ENCODE measurements around the gene GRAMD1C. TPM values are rescaled to one million over a fixed set of nuclear protein-coding genes. Genes with fewer than 3 reads are reported as not detected.

Gene GRAMD1C
- total RNA-seq, 2 experiments from 2014 or later, result 0.70 to 1.1 TPM

GRCh38 chr3:113954091-113954685 is 115.6 kb downstream of the GRAMD1C start:
- no peak overlapping the region for H3K27ac Mint-ChIP-seq
- CTCF ChIA-PET, result no interaction called here

GRCh38 chr3:113963879-113964278 is 125.3 kb downstream of the GRAMD1C start:
- ATAC-seq (no peak), DNase-seq (no peak)
- POLR2A ChIA-PET, result no interaction called here
- Mint-ChIP-seq H3K4me3 (no peak overlapping the region), H3K27me3 (ENCODE audit: low read depth) (peaks cover 2% of the 10 kb centered on the region), H3K36me3 (ENCODE audit: low read depth) (no peaks in the 10 kb centered on the region), H3K9me3 (ENCODE audit: insufficient read depth) (no peaks in the 10 kb centered on the region), H3K27ac (no peak overlapping the region), H3K4me1 (ENCODE audit: low read depth) (peaks cover 13% of the 10 kb centered on the region)
- CTCF ChIA-PET, result no interaction called here

More at GRCh38 chr3:113954091-113954685, 115.6 kb downstream of the GRAMD1C start:
- H3K4me3 Mint-ChIP-seq, result no peak overlapping the region
- no peak for ATAC-seq
- POLR2A ChIA-PET, result no interaction called here
- H3K4me1 Mint-ChIP-seq (ENCODE audit: low read depth), result peaks cover 17% of the 10 kb centered on the region
- no peaks in the 10 kb centered on the region for H3K36me3 Mint-ChIP-seq (ENCODE audit: low read depth)
- no peak for DNase-seq
- H3K9me3 Mint-ChIP-seq (ENCODE audit: insufficient read depth), result no peaks in the 10 kb centered on the region
- peaks cover 7% of the 10 kb centered on the region for H3K27me3 Mint-ChIP-seq (ENCODE audit: low read depth)

- Mint-ChIP-seq H3K9me3 (ENCODE audit: insufficient read depth) (no peaks in the 10 kb centered on the region), H3K4me1 (ENCODE audit: low read depth) (peaks cover 13% of the 10 kb centered on the region), H3K4me3 (no peak overlapping the region), H3K27ac (no peak overlapping the region), H3K27me3 (ENCODE audit: low read depth) (peaks cover 9% of the 10 kb centered on the region), H3K36me3 (ENCODE audit: low read depth) (no peaks in the 10 kb centered on the region)
- CTCF ChIA-PET, result interaction anchor here (0.8 kb wide), 1 partner anchor 45 kb away, joined by 3 read pairs; no protein-coding TSS in a partner anchor
- ATAC-seq (no peak), DNase-seq (no peak)
- POLR2A ChIA-PET, result no interaction called here
These were observed 127.6 kb downstream of the GRAMD1C start for GRCh38 chr3:113966172-113966571.

GRCh38 chr3:113968986-113969385 is 130.4 kb downstream of the GRAMD1C start:
- Mint-ChIP-seq H3K27me3 (ENCODE audit: low read depth) (peaks cover 9% of the 10 kb centered on the region), H3K4me3 (no peak overlapping the region), H3K27ac (no peak overlapping the region), H3K9me3 (ENCODE audit: insufficient read depth) (peaks cover 17% of the 10 kb centered on the region), H3K4me1 (ENCODE audit: low read depth) (peaks cover 8% of the 10 kb centered on the region), H3K36me3 (ENCODE audit: low read depth) (peaks cover 4% of the 10 kb centered on the region)
- ATAC-seq, result no peak
- ChIA-PET CTCF (no interaction called here), POLR2A (no interaction called here)
- no peak for DNase-seq

- no peak overlapping the region for H3K4me3 Mint-ChIP-seq
- H3K4me1 Mint-ChIP-seq (ENCODE audit: low read depth), result no peaks in the 10 kb centered on the region
- H3K36me3 Mint-ChIP-seq (ENCODE audit: low read depth), result peaks cover 7% of the 10 kb centered on the region
- CTCF ChIA-PET, result no interaction called here
- ATAC-seq, result no peak
- DNase-seq, result no peak
- POLR2A ChIA-PET, result no interaction called here
- H3K27ac Mint-ChIP-seq, result peak overlapping the region; percentile 3
- H3K9me3 Mint-ChIP-seq (ENCODE audit: insufficient read depth), result peaks cover 14% of the 10 kb centered on the region
- H3K27me3 Mint-ChIP-seq (ENCODE audit: low read depth), result no peaks in the 10 kb centered on the region
These were observed 139.2 kb downstream of the GRAMD1C start for GRCh38 chr3:113977822-113978221.

- Mint-ChIP-seq H3K36me3 (ENCODE audit: low read depth) (no peaks in the 10 kb centered on the region), H3K9me3 (ENCODE audit: insufficient read depth) (peaks cover under 1% of the 10 kb centered on the region), H3K27me3 (ENCODE audit: low read depth) (no peaks in the 10 kb centered on the region), H3K4me1 (ENCODE audit: low read depth) (no peaks in the 10 kb centered on the region), H3K27ac (no peak overlapping the region), H3K4me3 (no peak overlapping the region)
- DNase-seq (no peak), ATAC-seq (no peak)
- CTCF ChIA-PET, result no interaction called here
- POLR2A ChIA-PET, result no interaction called here
These were observed 141.3 kb downstream of the GRAMD1C start for GRCh38 chr3:113979916-113980315.

GRCh38 chr3:113981803-113982202 is 143.2 kb downstream of the GRAMD1C start:
- ATAC-seq, result no peak
- no peaks in the 10 kb centered on the region for H3K36me3 Mint-ChIP-seq (ENCODE audit: low read depth)
- H3K4me1 Mint-ChIP-seq (ENCODE audit: low read depth), result peaks cover 4% of the 10 kb centered on the region
- ChIA-PET CTCF (interaction anchor here (1.2 kb wide), 1 partner anchor 20 kb away, joined by 3 read pairs; no protein-coding TSS in a partner anchor), POLR2A (no interaction called here)
- no peak overlapping the region for H3K27ac Mint-ChIP-seq
- no peak overlapping the region for H3K4me3 Mint-ChIP-seq
- no peaks in the 10 kb centered on the region for H3K27me3 Mint-ChIP-seq (ENCODE audit: low read depth)
- DNase-seq, result no peak
- no peaks in the 10 kb centered on the region for H3K9me3 Mint-ChIP-seq (ENCODE audit: insufficient read depth)

- Mint-ChIP-seq H3K27me3 (ENCODE audit: low read depth) (no peaks in the 10 kb centered on the region), H3K27ac (no peak overlapping the region), H3K4me3 (no peak overlapping the region), H3K4me1 (ENCODE audit: low read depth) (peaks cover 4% of the 10 kb centered on the region), H3K36me3 (ENCODE audit: low read depth) (no peaks in the 10 kb centered on the region), H3K9me3 (ENCODE audit: insufficient read depth) (no peaks in the 10 kb centered on the region)
- ChIA-PET CTCF (no interaction called here), POLR2A (no interaction called here)
- ATAC-seq, result no peak
- DNase-seq, result no peak
These were observed 145.0 kb downstream of the GRAMD1C start for GRCh38 chr3:113983544-113983943.

GRCh38 chr3:113985541-113985940 is 147.0 kb downstream of the GRAMD1C start:
- Mint-ChIP-seq H3K9me3 (ENCODE audit: insufficient read depth) (no peaks in the 10 kb centered on the region), H3K36me3 (ENCODE audit: low read depth) (no peaks in the 10 kb centered on the region), H3K27me3 (ENCODE audit: low read depth) (no peaks in the 10 kb centered on the region), H3K4me1 (ENCODE audit: low read depth) (peaks cover 4% of the 10 kb centered on the region), H3K27ac (no peak overlapping the region), H3K4me3 (no peak overlapping the region)
- ATAC-seq, result peak; percentile 47
- POLR2A ChIA-PET, result no interaction called here
- DNase-seq, result no peak
- CTCF ChIA-PET, result no interaction called here

Other genes starting within 250 kb of the GRAMD1C start
- gene USF3, start 142.1 kb upstream of the GRAMD1C start, total RNA-seq, result 10 to 100 TPM; 16.3 to 18.0 TPM
- 100 to 1,000 TPM; 108 to 116 TPM for gene NAA50, start 92.5 kb upstream of the GRAMD1C start, total RNA-seq
- 10 to 100 TPM; 37.1 to 39.8 TPM for gene ATP6V1A, start 91.8 kb upstream of the GRAMD1C start, total RNA-seq
- gene ZDHHC23, start 109.2 kb downstream of the GRAMD1C start, total RNA-seq, result 1 to 10 TPM; 1.8 to 2.1 TPM
- 1 to 10 TPM; 2.4 to 3.0 TPM for gene CCDC191, start 217.7 kb downstream of the GRAMD1C start, total RNA-seq
- gene QTRT2, start 217.9 kb downstream of the GRAMD1C start, total RNA-seq, result 10 to 100 TPM; 32.1 to 35.0 TPM